C4-2B (cell line): ENCODE measurements around the gene TMCC3.

Experiments used
- H3K27ac ChIP-seq: fragments of 450-650 bp; 2 replicates; pipeline ENCODE4 v1.5.1; 2017
- ZFX ChIP-seq: fragments of 450-650 bp; IDR thresholded peaks from 2 replicates; pipeline ENCODE4 v1.6.1; 2017
- TF ChIP-seq, protein P1 (sequence below): fragments of 450-650 bp; conservative IDR thresholded peaks from 2 replicates; pipeline ENCODE4 v1.5.1; 2017; ENCODE audit warnings: mild to moderate bottlenecking

The TMCC3 gene

DNA sequence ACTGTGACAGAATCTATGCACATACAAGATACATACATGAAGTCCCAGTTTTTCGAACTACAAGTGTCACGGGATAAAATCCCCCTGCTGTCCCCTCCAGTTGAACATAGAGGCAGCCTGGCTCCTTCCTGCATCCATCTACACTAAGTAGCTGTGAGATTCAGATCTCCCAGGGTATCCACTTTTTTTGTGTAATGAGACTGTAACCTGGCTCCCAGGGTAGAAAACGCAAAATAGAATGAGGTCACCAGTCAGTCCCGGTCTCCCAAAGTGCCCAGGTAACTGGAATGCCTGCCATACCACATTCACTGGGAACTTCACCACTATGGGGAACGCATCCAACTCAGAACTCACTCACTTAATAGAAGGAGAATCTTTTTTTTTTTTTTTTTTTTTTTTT lies 67.8 kb downstream of the TMCC3 start:
- no peak overlapping the region for H3K27ac ChIP-seq
- TF ChIP-seq, protein P1, sequence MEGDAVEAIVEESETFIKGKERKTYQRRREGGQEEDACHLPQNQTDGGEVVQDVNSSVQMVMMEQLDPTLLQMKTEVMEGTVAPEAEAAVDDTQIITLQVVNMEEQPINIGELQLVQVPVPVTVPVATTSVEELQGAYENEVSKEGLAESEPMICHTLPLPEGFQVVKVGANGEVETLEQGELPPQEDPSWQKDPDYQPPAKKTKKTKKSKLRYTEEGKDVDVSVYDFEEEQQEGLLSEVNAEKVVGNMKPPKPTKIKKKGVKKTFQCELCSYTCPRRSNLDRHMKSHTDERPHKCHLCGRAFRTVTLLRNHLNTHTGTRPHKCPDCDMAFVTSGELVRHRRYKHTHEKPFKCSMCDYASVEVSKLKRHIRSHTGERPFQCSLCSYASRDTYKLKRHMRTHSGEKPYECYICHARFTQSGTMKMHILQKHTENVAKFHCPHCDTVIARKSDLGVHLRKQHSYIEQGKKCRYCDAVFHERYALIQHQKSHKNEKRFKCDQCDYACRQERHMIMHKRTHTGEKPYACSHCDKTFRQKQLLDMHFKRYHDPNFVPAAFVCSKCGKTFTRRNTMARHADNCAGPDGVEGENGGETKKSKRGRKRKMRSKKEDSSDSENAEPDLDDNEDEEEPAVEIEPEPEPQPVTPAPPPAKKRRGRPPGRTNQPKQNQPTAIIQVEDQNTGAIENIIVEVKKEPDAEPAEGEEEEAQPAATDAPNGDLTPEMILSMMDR: no peak
- no peak for TF ChIP-seq ZFX

DNA sequence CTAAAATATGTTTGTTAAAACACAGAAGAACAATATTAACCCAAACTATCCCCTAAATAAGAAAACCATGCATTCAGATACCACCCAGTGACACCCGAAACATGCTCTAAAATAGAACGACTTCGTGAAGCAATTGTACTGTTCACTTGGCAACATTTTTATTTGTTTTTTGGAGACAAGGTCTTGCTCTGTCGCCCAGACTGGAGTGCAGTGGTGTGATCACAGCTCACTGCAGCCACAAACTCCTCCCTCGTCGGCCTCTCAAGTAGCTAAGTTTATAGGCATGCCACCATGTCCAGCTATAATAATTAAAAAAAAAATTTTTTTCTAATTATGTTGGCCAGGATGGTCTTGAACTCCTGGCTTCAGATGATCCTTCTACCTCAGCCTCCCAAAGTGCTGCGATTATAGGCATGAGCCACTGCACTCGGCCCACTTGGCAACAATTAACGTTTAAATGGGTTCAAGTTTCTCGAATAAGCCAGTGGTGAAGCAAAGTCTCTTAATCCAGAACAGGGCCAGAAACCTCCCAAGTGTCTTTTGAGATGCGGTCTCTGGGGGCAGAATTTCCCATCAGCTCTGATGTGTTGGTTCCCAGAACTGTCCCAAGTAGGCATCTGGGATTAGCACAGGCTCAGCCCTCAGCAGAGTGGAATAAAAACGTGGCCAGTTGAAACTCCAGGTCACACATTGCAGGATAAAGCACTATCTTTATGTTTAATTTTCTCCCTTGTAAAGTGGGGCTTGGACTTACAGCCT lies 74.5 kb downstream of the TMCC3 start:
- TF ChIP-seq, protein P1: no peak
- no peak for TF ChIP-seq ZFX
- H3K27ac ChIP-seq: no peak overlapping the region

DNA sequence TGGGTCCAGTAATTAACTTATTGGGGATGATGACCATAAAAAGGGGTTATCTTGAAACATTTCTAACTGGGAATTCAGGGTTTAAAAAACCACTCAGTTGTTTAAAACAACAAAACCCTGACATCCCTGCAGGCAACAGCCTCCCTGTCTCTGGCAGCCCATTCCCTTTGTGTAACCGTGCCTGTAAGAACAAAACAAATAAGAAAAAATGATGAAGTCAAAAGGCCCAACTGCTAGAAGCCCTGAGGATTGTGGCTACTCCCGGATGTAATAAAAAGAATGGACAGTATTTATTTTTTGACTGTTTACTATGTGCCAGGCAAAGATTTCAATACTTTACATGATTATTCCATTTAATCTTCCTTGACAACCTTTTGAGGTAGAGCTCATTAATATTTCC lies 75.3 kb downstream of the TMCC3 start:
- TF ChIP-seq, protein P1: no peak
- no peak for TF ChIP-seq ZFX
- no peak overlapping the region for H3K27ac ChIP-seq

DNA sequence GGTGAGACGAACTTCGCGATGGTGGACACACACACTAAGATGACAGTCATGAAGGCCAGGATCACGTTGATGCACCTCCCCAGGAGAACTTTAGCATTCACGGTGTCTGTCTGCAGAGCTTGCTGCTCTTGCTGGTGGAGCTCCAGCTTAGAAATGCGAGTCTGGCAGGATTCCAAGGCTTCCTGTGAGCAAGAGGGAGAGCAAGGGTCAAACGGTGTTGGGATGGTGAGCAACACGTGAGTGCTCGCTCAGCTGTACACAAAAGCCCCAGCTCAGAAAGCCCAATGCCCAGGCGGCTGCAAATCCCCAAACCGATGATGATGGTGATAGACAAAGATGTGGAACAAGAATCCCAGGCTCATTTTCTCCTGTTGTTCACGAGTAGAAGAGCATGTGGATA lies 78.8 kb downstream of the TMCC3 start:
- TF ChIP-seq, protein P1: no peak
- TF ChIP-seq ZFX: no peak
- no peak overlapping the region for H3K27ac ChIP-seq

DNA sequence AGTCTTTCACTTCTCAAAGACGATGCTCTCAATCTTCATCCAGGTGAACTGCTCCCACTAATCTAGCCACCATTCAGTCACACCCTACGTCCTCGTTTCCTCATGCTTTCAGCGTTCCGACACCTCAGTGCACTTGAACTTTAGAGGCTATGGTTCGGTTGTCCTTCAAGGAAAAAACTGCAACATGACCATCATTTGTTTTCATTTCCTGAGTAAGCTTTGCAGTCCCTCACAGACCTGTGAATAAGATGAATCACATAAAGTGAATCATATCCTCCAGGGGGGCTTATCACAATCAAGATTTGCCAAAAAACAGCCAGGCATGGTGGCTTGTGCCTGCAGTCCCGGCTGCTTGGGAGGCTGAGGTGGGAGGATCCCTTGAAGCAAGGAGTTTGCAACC lies 80.2 kb downstream of the TMCC3 start:
- no peak overlapping the region for H3K27ac ChIP-seq
- no peak for TF ChIP-seq ZFX
- TF ChIP-seq, protein P1: no peak

DNA sequence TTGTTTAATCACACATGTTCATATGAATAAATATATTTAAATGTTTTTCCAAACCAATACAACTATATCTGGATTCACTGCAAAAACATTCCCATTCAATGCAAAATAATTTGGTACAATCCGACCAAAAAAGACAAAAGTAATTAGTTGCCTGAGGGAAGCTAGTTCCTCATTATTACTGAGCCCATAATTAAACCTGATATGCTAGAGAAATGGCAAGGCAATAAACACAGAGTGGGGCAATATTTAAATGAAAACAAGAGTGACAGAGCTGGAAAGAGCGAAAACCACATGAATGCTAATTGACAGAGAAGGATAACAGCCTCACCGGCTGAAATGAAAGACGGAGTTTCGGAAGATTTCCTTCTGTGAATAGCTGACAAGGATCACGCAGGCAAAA lies 82.6 kb downstream of the TMCC3 start:
- TF ChIP-seq, protein P1: no peak
- no peak overlapping the region for H3K27ac ChIP-seq

DNA sequence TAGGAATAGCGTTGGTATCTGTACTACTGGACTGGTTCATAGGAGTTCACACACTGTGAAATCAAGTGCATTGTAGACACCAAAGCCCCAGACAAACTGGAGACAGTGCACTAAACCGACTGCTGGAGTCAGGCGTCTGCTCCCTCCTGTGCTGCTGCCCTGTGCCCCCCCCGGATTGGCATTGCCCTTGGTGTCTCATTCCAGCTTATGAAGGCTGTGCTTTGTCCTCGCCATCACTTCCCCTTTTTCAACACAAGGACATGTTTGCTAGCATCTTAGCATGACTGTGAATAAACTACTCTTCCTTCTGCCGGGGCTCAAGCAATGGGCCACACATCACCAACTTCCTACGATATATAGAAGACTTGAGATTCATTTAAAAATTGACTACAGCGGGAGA lies 84.0 kb downstream of the TMCC3 start:
- no peak for TF ChIP-seq ZFX
- TF ChIP-seq, protein P1: no peak
- H3K27ac ChIP-seq: no peak overlapping the region
